K562 (cell line): ENCODE measurements around the gene HEXIM2. TPM values are rescaled to one million over a fixed set of nuclear protein-coding genes. Genes with fewer than 3 reads are reported as not detected.
A peak's percentile ranks its signal among the peaks of the same experiment; 100 is the strongest.

ENCODE experiments used
- BCOR ChIP-seq: fragments of 450-650 bp; IDR thresholded peaks from 2 replicates; pipeline ENCODE4 v1.6.1; 2016
- GABPB1 ChIP-seq: sonication (generic); formaldehyde crosslinking; IDR thresholded peaks from 2 replicates; pipeline ENCODE4 v1.8.0; 2022; ENCODE audit warnings: mild to moderate bottlenecking, missing genetic modification reagents
- SMAD4 ChIP-seq: fragments of 250-450 bp; sonication (Bioruptor Pico); conservative IDR thresholded peaks from 2 replicates; pipeline ENCODE4 v1.8.0; 2021; ENCODE audit warnings: inconsistent platforms, mild to moderate bottlenecking, moderate library complexity
- ZBTB1 ChIP-seq: sonication (generic); formaldehyde crosslinking; IDR thresholded peaks from 2 replicates; pipeline ENCODE4 v1.8.1; 2023; ENCODE audit warnings: missing genetic modification reagents, low read depth, mild to moderate bottlenecking, borderline replicate concordance
- ZNF12 ChIP-seq: sonication (generic); formaldehyde crosslinking; IDR thresholded peaks from 2 replicates; pipeline ENCODE4 v1.4.0; 2020; ENCODE audit warnings: mild to moderate bottlenecking, missing genetic modification reagents
- ZNF140 ChIP-seq: fragments of 250-450 bp; sonication (Bioruptor Pico); IDR thresholded peaks from 2 replicates; pipeline ENCODE4 v1.8.0; 2021; ENCODE audit warnings: moderate library complexity, mild to moderate bottlenecking, inconsistent platforms
- ZNF592 ChIP-seq: fragments of 450-650 bp; IDR thresholded peaks from 2 replicates; pipeline ENCODE4 v1.6.1; 2017; ENCODE audit warnings: antibody characterized with exemption, mild to moderate bottlenecking
- polyA plus RNA-seq, 8 experiments: library from polyadenylated mRNA; depleted of rRNA in 4 of 8; stranded (reverse) in 5 of 8; unstranded in 3 of 8; fragments of >200 nt; fragmentation: Nextera tagmentation in 2 of 8; fragmentation: Illumina TruSeq in 1 of 8; extraction: Ambion mirVana in 2 of 8; extraction: Trizol in 1 of 8; gene quantifications; 2 replicates each; pipeline versions ENCODE4 v1.2.1 to v1.2.3, GENCODE V29; 2011 to 2014; ENCODE audit warnings: inconsistent platforms in 1 of 8, missing spikeins in 1 of 8
- total RNA-seq, 7 experiments: library from RNA; depleted of rRNA in 6 of 7; stranded (reverse); fragments of >200 nt in 6 of 7; fragmentation: Illumina TruSeq in 2 of 7; extraction: Trizol in 2 of 7; gene quantifications; 2 replicates each; pipeline versions ENCODE4 v1.2.1 to v1.2.3, GENCODE V29; 2011 to 2021; ENCODE audit warnings: low replicate concordance in 1 of 7
- TF ChIP-seq, protein P1 (sequence below): fragments of 450-650 bp; IDR thresholded peaks from 2 replicates; pipeline ENCODE4 v1.6.1; 2016; ENCODE audit warnings: mild to moderate bottlenecking, moderate library complexity

HEXIM2 gene
- total and polyA plus RNA-seq, 9 of the 15 experiments (the other 6 are each of a cell fraction or from before 2014, with no cell fraction given) = 0.69 to 3.4 (median 1.1) TPM; not detected in 2

DNA sequence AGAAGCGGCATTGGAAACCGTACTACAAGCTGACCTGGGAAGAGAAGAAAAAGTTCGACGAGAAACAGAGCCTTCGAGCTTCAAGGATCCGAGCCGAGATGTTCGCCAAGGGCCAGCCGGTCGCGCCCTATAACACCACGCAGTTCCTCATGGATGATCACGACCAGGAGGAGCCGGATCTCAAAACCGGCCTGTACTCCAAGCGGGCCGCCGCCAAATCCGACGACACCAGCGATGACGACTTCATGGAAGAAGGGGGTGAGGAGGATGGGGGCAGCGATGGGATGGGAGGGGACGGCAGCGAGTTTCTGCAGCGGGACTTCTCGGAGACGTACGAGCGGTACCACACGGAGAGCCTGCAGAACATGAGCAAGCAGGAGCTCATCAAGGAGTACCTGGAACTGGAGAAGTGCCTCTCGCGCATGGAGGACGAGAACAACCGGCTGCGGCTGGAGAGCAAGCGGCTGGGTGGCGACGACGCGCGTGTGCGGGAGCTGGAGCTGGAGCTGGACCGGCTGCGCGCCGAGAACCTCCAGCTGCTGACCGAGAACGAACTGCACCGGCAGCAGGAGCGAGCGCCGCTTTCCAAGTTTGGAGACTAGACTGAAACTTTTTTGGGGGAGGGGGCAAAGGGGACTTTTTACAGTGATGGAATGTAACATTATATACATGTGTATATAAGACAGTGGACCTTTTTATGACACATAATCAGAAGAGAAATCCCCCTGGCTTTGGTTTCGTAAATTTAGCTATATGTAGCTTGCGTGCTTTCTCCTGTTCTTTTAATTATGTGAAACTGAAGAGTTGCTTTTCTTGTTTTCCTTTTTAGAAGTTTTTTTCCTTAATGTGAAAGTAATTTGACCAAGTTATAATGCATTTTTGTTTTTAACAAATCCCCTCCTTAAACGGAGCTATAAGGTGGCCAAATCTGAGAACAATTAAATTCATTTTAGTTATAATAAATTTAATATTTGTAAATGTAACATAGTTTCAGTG, 11.7 kb upstream of the HEXIM2 start (continued):
- TF ChIP-seq, protein P1, sequence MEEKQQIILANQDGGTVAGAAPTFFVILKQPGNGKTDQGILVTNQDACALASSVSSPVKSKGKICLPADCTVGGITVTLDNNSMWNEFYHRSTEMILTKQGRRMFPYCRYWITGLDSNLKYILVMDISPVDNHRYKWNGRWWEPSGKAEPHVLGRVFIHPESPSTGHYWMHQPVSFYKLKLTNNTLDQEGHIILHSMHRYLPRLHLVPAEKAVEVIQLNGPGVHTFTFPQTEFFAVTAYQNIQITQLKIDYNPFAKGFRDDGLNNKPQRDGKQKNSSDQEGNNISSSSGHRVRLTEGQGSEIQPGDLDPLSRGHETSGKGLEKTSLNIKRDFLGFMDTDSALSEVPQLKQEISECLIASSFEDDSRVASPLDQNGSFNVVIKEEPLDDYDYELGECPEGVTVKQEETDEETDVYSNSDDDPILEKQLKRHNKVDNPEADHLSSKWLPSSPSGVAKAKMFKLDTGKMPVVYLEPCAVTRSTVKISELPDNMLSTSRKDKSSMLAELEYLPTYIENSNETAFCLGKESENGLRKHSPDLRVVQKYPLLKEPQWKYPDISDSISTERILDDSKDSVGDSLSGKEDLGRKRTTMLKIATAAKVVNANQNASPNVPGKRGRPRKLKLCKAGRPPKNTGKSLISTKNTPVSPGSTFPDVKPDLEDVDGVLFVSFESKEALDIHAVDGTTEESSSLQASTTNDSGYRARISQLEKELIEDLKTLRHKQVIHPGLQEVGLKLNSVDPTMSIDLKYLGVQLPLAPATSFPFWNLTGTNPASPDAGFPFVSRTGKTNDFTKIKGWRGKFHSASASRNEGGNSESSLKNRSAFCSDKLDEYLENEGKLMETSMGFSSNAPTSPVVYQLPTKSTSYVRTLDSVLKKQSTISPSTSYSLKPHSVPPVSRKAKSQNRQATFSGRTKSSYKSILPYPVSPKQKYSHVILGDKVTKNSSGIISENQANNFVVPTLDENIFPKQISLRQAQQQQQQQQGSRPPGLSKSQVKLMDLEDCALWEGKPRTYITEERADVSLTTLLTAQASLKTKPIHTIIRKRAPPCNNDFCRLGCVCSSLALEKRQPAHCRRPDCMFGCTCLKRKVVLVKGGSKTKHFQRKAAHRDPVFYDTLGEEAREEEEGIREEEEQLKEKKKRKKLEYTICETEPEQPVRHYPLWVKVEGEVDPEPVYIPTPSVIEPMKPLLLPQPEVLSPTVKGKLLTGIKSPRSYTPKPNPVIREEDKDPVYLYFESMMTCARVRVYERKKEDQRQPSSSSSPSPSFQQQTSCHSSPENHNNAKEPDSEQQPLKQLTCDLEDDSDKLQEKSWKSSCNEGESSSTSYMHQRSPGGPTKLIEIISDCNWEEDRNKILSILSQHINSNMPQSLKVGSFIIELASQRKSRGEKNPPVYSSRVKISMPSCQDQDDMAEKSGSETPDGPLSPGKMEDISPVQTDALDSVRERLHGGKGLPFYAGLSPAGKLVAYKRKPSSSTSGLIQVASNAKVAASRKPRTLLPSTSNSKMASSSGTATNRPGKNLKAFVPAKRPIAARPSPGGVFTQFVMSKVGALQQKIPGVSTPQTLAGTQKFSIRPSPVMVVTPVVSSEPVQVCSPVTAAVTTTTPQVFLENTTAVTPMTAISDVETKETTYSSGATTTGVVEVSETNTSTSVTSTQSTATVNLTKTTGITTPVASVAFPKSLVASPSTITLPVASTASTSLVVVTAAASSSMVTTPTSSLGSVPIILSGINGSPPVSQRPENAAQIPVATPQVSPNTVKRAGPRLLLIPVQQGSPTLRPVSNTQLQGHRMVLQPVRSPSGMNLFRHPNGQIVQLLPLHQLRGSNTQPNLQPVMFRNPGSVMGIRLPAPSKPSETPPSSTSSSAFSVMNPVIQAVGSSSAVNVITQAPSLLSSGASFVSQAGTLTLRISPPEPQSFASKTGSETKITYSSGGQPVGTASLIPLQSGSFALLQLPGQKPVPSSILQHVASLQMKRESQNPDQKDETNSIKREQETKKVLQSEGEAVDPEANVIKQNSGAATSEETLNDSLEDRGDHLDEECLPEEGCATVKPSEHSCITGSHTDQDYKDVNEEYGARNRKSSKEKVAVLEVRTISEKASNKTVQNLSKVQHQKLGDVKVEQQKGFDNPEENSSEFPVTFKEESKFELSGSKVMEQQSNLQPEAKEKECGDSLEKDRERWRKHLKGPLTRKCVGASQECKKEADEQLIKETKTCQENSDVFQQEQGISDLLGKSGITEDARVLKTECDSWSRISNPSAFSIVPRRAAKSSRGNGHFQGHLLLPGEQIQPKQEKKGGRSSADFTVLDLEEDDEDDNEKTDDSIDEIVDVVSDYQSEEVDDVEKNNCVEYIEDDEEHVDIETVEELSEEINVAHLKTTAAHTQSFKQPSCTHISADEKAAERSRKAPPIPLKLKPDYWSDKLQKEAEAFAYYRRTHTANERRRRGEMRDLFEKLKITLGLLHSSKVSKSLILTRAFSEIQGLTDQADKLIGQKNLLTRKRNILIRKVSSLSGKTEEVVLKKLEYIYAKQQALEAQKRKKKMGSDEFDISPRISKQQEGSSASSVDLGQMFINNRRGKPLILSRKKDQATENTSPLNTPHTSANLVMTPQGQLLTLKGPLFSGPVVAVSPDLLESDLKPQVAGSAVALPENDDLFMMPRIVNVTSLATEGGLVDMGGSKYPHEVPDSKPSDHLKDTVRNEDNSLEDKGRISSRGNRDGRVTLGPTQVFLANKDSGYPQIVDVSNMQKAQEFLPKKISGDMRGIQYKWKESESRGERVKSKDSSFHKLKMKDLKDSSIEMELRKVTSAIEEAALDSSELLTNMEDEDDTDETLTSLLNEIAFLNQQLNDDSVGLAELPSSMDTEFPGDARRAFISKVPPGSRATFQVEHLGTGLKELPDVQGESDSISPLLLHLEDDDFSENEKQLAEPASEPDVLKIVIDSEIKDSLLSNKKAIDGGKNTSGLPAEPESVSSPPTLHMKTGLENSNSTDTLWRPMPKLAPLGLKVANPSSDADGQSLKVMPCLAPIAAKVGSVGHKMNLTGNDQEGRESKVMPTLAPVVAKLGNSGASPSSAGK = peak; percentile 29
- TF ChIP-seq ZNF592 = 0 out of 2 replicates have a peak, but pooled peaks have one; percentile 6
- no peak for TF ChIP-seq SMAD4 (CRISPR knock-in tag)
- TF ChIP-seq ZBTB1 = 0 out of 2 replicates have a peak, but pooled peaks have one; percentile 27
- TF ChIP-seq BCOR = 0 out of 2 replicates have a peak, but pooled peaks have one; percentile 26
- TF ChIP-seq ZNF140 (CRISPR knock-in tag) = no peak
- TF ChIP-seq GABPB1 (CRISPR knock-in tag) = 0 out of 2 replicates have a peak, but pooled peaks have one; percentile 20
- no peak for TF ChIP-seq ZNF12 (CRISPR knock-in tag)
